Body of pancreas (tissue), 4 donors: ENCODE data around the gene SGO1. TPM values are rescaled to one million over a fixed set of nuclear protein-coding genes. Genes with fewer than 3 reads are reported as not detected.

ENCODE experiments used
- ATAC-seq: fragments of 150-250 bp; one replicate; pipeline ENCODE4 v1.9.1; 2016
- DNase-seq, 4 donors: peaks; one replicate each; pipeline ENCODE4 v3.0.0-alpha.2; 2019
- H3K27ac ChIP-seq, 4 donors: fragments of 200-600 bp; sonication (generic); 1 replicate in 3 of 4; 2 replicates in 1 of 4; pipeline versions ENCODE4 v1.5.1 to v1.6.1; 2016 to 2019; ENCODE audit warnings: mild to moderate bottlenecking in 1 of 4, mixed read lengths in 1 of 4, moderate library complexity in 1 of 4
- H3K27me3 ChIP-seq, 2 donors: fragments of 200-600 bp; sonication (generic); one replicate each; pipeline ENCODE4 v1.6.0; 2016; ENCODE audit warnings: mild to moderate bottlenecking in 1 of 2
- H3K36me3 ChIP-seq, 2 donors: fragments of 200-600 bp; sonication (generic); replicated peaks in 1 of 2; 2 replicates each; pipeline ENCODE4 v1.5.1; 2016; ENCODE audit warnings: low read depth in 2 of 2; ENCODE audit not compliant: insufficient read depth in 1 of 2
- H3K4me1 ChIP-seq: fragments of 200-600 bp; sonication (generic); one replicate; pipeline ENCODE4 v1.6.0; 2016
- H3K4me3 ChIP-seq, 2 donors: fragments of 200-600 bp; sonication (generic); 1 replicate in 1 of 2; 2 replicates in 1 of 2; pipeline ENCODE4 v1.5.1; 2016 to 2019
- H3K9me3 ChIP-seq, 3 donors: fragments of 200-600 bp; sonication (generic); 1 replicate in 2 of 3; 2 replicates in 1 of 3; pipeline ENCODE4 v1.5.1; 2016
- POLR2A ChIP-seq, 3 donors: fragments of 450-650 bp; IDR thresholded peaks; one replicate each; pipeline ENCODE4 v1.6.1; 2016; ENCODE audit warnings: antibody characterized with exemption in 3 of 3, mild to moderate bottlenecking in 2 of 3
- WGBS, 2 donors: methylation state at CpG; one replicate each; pipeline ENCODE4 v1.1.5; 2017; 5-methylcytosine and 5-hydroxymethylcytosine counted together
- intact Hi-C: fragments of 100-400 bp; cut with DNase I; formaldehyde crosslinking; loops from one replicate; pipeline ENCODE4 v1.15.1; 2023
- total RNA-seq, 2 donors: library from RNA; depleted of rRNA; stranded (reverse); fragments of >200 nt; gene quantifications; one replicate each; pipeline ENCODE4 v1.1.0, GENCODE V29; 2016
- TF ChIP-seq, protein P1 (sequence below), 7 experiments: fragments of 450-650 bp in 4 of 7; fragments of 200-600 bp in 3 of 7; sonication (generic) in 3 of 7; IDR thresholded peaks; one replicate each; pipeline ENCODE4 v1.5.1; 2016 to 2019; ENCODE audit warnings: antibody characterized with exemption in 7 of 7

SGO1 gene
- total RNA-seq, 2 donors from 2014 or later: 2.0 TPM; not detected in 1

DNA sequence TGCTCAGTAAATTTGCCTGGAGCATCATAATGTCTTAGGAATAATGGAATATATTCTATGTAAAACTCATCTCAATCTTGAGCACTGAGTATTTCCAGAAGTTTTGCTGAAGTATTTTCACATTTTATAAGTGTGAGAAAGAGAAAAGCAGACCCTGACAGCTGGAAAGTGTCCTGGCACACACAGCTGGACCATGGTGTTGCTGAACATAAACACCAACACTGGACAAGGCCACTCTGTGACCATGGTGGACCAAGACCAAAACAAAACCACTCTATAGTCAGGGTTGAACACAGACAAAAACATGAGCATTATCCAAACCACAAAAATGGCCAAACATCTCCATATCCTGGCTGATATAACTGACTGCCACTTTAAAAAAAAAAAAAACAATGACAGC lies 15.1 kb upstream of the SGO1 start:
- Histone ChIP-seq H3K9me3 (no peaks in the 10 kb centered on the region), H3K36me3 (no peaks in the 10 kb centered on the region), H3K4me1 (no peaks in the 10 kb centered on the region), H3K4me3 (no peak overlapping the region), H3K27ac (no peak overlapping the region), H3K27me3 (no peaks in the 10 kb centered on the region)
- TF ChIP-seq, protein P1, sequence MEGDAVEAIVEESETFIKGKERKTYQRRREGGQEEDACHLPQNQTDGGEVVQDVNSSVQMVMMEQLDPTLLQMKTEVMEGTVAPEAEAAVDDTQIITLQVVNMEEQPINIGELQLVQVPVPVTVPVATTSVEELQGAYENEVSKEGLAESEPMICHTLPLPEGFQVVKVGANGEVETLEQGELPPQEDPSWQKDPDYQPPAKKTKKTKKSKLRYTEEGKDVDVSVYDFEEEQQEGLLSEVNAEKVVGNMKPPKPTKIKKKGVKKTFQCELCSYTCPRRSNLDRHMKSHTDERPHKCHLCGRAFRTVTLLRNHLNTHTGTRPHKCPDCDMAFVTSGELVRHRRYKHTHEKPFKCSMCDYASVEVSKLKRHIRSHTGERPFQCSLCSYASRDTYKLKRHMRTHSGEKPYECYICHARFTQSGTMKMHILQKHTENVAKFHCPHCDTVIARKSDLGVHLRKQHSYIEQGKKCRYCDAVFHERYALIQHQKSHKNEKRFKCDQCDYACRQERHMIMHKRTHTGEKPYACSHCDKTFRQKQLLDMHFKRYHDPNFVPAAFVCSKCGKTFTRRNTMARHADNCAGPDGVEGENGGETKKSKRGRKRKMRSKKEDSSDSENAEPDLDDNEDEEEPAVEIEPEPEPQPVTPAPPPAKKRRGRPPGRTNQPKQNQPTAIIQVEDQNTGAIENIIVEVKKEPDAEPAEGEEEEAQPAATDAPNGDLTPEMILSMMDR (IDR thresholded peaks at IDR 0.05): no peak
- TF ChIP-seq POLR2A (IDR thresholded peaks at IDR 0.05): no peak
- DNase-seq (no peak), ATAC-seq (no peak)
- intact Hi-C loops: no loop called here

DNA sequence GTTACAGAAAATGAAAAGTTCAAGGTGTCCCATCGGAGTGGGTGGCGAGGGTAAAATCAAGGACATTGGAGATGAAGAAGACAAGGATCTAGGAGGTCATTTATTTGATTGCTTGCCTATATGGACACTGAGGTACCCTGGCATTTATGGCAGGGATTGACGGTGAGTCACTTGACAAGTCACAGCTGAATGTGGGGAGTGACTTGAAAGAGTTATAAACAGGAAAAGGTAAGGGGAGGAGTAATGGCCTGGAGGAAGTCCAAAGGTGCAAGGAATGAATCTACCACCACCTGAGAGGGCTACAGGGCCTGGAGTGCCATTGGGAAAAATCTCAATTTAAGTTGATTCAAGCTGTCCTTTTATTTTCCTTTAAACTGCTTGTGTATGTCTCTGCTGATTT lies 11.8 kb upstream of the SGO1 start:
- 75 to 97% methylated on average over 3 of the region's 3 CpGs for WGBS, 2 donors
- no peak overlapping the region for H3K27ac ChIP-seq
- TF ChIP-seq, protein P1 (IDR thresholded peaks at IDR 0.05): no peak
- no peak for TF ChIP-seq POLR2A (IDR thresholded peaks at IDR 0.05)

DNA sequence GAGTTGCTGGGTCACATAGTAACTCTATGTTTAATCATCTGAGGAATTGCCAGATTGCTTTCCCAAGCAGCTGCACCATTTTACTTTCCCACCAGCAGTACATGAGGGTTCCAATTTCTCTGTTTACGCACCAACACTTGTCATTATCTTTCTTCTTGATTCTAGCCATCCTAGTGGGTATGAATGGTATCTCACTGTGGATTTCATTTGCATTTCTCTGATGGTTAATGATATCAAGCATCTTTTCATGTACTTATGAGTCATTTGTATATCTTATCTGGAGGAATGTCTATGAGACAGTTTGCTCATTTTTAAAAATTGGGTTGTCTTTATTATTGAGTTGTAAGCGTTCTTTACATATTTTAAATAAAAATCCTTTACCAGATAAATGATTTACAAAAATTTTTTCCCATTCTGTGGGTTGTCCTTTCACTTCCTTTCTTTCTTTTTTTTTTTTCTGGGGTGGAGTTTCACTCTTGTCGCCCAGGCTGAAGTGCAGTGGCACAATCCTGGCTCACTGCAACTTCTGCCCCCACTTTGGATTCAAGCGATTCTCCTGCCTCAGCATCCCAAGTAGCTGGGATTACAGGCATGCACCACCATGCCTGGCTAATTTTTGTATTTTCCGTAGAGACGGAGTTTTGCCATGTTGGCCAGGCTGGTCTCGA lies 8.9 kb upstream of the SGO1 start:
- DNase-seq: no peak
- TF ChIP-seq, protein P1 (IDR thresholded peaks at IDR 0.05): no peak
- no peak for TF ChIP-seq POLR2A (IDR thresholded peaks at IDR 0.05)
- Histone ChIP-seq H3K36me3 (no peaks in the 10 kb centered on the region), H3K9me3 (no peaks in the 10 kb centered on the region), H3K4me1 (no peaks in the 10 kb centered on the region), H3K27ac (no peak overlapping the region), H3K4me3 (no peak overlapping the region), H3K27me3 (no peaks in the 10 kb centered on the region)
- intact Hi-C loops: no loop called here
- no peak for ATAC-seq
- 93 to 94% methylated on average over 7 of the region's 7 CpGs for WGBS, 2 donors

More for the DNA sequence above, 11.8 kb upstream of the SGO1 start:
- Histone ChIP-seq H3K27me3 (no peaks in the 10 kb centered on the region), H3K9me3 (no peaks in the 10 kb centered on the region), H3K4me1 (no peaks in the 10 kb centered on the region), H3K4me3 (no peak overlapping the region), H3K36me3 (no peaks in the 10 kb centered on the region)
- no peak for DNase-seq
- ATAC-seq: no peak
- intact Hi-C loops: no loop called here

DNA sequence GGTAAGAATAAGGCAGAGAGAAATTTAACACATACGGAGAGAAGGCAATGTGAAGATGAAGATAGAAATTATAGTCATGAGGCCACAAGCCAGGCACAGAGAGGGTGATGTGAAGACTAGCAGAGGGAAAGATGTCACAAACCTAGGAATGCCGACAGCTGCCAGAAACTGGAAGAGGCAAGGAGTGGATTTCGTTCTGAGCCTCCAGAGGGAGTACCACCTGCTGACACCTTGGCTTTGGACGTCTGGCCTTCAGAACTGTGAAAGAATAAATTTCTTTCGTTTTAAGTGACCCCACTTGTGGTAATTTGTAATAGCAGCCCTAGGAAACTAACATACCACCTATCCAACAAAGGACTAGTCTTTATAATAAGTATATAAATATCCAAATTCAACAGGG lies 5.0 kb upstream of the SGO1 start:
- H3K36me3 ChIP-seq: no peaks in the 10 kb centered on the region
- no peak overlapping the region for H3K4me3 ChIP-seq
- intact Hi-C loops: no loop called here
- H3K27ac ChIP-seq: no peak overlapping the region
- peak in 1 of 4 donors; percentile 7 for DNase-seq
- no peaks in the 10 kb centered on the region for H3K27me3 ChIP-seq
- TF ChIP-seq, protein P1 (IDR thresholded peaks at IDR 0.05): peak in 1 of 7 experiments; percentile 3
- TF ChIP-seq POLR2A (IDR thresholded peaks at IDR 0.05): no peak
- H3K4me1 ChIP-seq: peaks cover 12% of the 10 kb centered on the region
- H3K9me3 ChIP-seq: no peaks in the 10 kb centered on the region
- 64 to 67% methylated on average over 5 of the region's 5 CpGs for WGBS, 2 donors
- ATAC-seq: no peak

DNA sequence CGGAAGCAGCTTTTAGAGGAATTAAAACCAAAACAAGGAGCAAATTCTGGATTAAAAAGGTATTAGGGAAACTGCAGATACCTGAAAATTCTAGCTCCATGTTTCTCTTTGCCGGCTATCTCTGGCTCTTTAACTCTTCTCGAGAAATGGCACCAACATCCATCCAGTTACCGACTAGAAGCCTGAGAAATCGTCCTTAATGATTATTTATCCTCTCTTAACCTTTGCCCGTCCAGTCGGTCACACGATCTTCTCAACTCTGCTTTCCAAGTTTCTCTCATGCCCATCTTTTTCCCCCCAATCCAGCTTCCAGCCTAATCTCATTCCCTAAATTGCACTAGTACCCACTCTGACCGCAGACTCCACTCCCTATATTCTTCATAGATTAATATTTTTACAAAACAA lies 596 bp upstream of the SGO1 start:
- intact Hi-C loops: no loop called here
- Histone ChIP-seq H3K27ac (peak overlapping the region; percentile 79 to 94 (median 88)), H3K4me1 (peaks cover 27% of the 10 kb centered on the region), H3K36me3 (no peaks in the 10 kb centered on the region), H3K4me3 (peak overlapping the region; percentile 17 to 47), H3K27me3 (no peaks in the 10 kb centered on the region), H3K9me3 (no peaks in the 10 kb centered on the region)
- TF ChIP-seq, protein P1 (IDR thresholded peaks at IDR 0.05): no peak
- TF ChIP-seq POLR2A (IDR thresholded peaks at IDR 0.05): peak in 1 of 3 donors; percentile 16
- 0 to 1% methylated on average over 9 of the region's 9 CpGs for WGBS, 2 donors
- ATAC-seq (peak; percentile 5), DNase-seq (no peak)
